GM12878 (cell line): ENCODE results near the gene TPP2.

Source experiments
- CREB1 ChIP-seq: IDR thresholded peaks from 2 replicates; pipeline ENCODE4 v1.6.1; 2012; ENCODE audit warnings: low read depth, mild to moderate bottlenecking, inconsistent platforms
- CTCF ChIP-seq, 3 experiments: IDR thresholded peaks in 2 of 3; conservative IDR thresholded peaks in 1 of 3; 2 replicates each; pipeline ENCODE4 v1.5.1; 2011; ENCODE audit warnings: low read depth in 3 of 3, low read length in 3 of 3, mild to moderate bottlenecking in 3 of 3, control low read depth in 2 of 3, moderate library complexity in 2 of 3, inconsistent platforms in 1 of 3, mixed read lengths in 1 of 3; ENCODE audit not compliant: control insufficient read depth in 2 of 3, insufficient read depth in 1 of 3; ENCODE audit errors: extremely low read depth in 1 of 3
- EP300 ChIP-seq, 2 experiments: fragments of 150-350 bp in 1 of 2; IDR thresholded peaks; 2 replicates each; pipeline ENCODE4 v1.6.1; 2011 to 2012; ENCODE audit warnings: low read depth in 2 of 2, low read length in 2 of 2, borderline replicate concordance in 1 of 2, improper control_type of control experiment in 1 of 2, inconsistent platforms in 1 of 2; ENCODE audit not compliant: control insufficient read depth in 1 of 2
- NR2C2 ChIP-seq: IDR thresholded peaks from 2 replicates; pipeline ENCODE4 v1.6.1; 2011; ENCODE audit warnings: borderline replicate concordance, low read depth; ENCODE audit not compliant: control insufficient read depth, insufficient read length
- POLR2A ChIP-seq: IDR thresholded peaks from 2 replicates; pipeline ENCODE4 v1.6.1; 2011; ENCODE audit warnings: low read depth, mild to moderate bottlenecking, low read length
- POLR2AphosphoS5 ChIP-seq: IDR thresholded peaks from 2 replicates; pipeline ENCODE4 v1.6.1; 2011; ENCODE audit warnings: mild to moderate bottlenecking, low read length, inconsistent platforms
- RAD21 ChIP-seq: IDR thresholded peaks from 2 replicates; pipeline ENCODE4 v1.6.1; 2011; ENCODE audit warnings: mild to moderate bottlenecking, low read depth, low read length, moderate library complexity; ENCODE audit not compliant: insufficient read depth
- SMAD1 ChIP-seq: fragments of 450-650 bp; IDR thresholded peaks from 2 replicates; pipeline ENCODE4 v1.6.1; 2018; ENCODE audit warnings: mild to moderate bottlenecking, low read depth; ENCODE audit not compliant: partially characterized antibody
- SREBF2 ChIP-seq: IDR thresholded peaks from 2 replicates; pipeline ENCODE4 v1.6.1; 2012; ENCODE audit warnings: mild to moderate bottlenecking, low read length
- TBL1XR1 ChIP-seq: IDR thresholded peaks from 2 replicates; pipeline ENCODE4 v1.6.1; 2012; ENCODE audit warnings: low read depth, low read length, improper control_type of control experiment
- ZZZ3 ChIP-seq: IDR thresholded peaks from 2 replicates; pipeline ENCODE4 v1.6.1; 2011; ENCODE audit warnings: low read depth; ENCODE audit not compliant: control insufficient read depth, insufficient read length
- TF ChIP-seq, protein P1 (sequence below): fragments of 450-650 bp; IDR thresholded peaks from 2 replicates; pipeline ENCODE4 v1.6.1; 2016; ENCODE audit warnings: mild to moderate bottlenecking, moderate library complexity, borderline replicate concordance

DNA sequence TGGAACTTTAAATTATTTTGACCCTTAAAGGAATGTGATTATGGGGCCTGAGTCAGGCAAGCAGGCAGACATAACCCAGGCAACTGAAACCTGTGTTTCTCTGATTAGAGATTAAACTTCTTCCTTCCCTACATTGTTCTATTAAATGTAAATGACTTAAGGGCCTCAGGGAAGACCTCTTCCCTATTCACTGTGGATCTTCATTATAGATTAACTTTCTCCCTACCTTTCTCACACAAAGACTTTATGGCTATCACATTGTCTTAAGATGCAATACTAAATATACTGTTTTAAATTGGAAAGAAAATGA is 106.9 kb downstream of the TPP2 start:
- TF ChIP-seq CTCF (IDR thresholded peaks at IDR 0.05 in 2 of 3, conservative IDR thresholded peaks at IDR 0.05 in 1 of 3; ENCODE audit: control insufficient read depth in 2 of 3, extremely low read depth in 1 of 3, insufficient read depth in 1 of 3, low read depth in 3 of 3, low read length in 3 of 3) (no peak), SMAD1 (no peak), CREB1 (no peak), TBL1XR1 (no peak), SREBF2 (no peak), ZZZ3 (no peak), RAD21 (no peak), POLR2A (no peak), NR2C2 (no peak), EP300 (IDR thresholded peaks at IDR 0.05; ENCODE audit: borderline replicate concordance in 1 of 2, control insufficient read depth in 1 of 2, low read depth in 2 of 2, low read length in 2 of 2) (no peak), POLR2AphosphoS5 (no peak)
- TF ChIP-seq, protein P1, sequence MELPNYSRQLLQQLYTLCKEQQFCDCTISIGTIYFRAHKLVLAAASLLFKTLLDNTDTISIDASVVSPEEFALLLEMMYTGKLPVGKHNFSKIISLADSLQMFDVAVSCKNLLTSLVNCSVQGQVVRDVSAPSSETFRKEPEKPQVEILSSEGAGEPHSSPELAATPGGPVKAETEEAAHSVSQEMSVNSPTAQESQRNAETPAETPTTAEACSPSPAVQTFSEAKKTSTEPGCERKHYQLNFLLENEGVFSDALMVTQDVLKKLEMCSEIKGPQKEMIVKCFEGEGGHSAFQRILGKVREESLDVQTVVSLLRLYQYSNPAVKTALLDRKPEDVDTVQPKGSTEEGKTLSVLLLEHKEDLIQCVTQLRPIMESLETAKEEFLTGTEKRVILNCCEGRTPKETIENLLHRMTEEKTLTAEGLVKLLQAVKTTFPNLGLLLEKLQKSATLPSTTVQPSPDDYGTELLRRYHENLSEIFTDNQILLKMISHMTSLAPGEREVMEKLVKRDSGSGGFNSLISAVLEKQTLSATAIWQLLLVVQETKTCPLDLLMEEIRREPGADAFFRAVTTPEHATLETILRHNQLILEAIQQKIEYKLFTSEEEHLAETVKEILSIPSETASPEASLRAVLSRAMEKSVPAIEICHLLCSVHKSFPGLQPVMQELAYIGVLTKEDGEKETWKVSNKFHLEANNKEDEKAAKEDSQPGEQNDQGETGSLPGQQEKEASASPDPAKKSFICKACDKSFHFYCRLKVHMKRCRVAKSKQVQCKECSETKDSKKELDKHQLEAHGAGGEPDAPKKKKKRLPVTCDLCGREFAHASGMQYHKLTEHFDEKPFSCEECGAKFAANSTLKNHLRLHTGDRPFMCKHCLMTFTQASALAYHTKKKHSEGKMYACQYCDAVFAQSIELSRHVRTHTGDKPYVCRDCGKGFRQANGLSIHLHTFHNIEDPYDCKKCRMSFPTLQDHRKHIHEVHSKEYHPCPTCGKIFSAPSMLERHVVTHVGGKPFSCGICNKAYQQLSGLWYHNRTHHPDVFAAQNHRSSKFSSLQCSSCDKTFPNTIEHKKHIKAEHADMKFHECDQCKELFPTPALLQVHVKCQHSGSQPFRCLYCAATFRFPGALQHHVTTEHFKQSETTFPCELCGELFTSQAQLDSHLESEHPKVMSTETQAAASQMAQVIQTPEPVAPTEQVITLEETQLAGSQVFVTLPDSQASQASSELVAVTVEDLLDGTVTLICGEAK, result no peak
